GM19452 (cell line): ENCODE data around the gene COPB2.

Source experiments
- ATAC-seq: cut with Tn5 transposase; IDR thresholded peaks from one replicate; pipeline ENCODE4 v1.9.1; 2021; ENCODE audit not compliant: unreplicated experiment

Gene COPB2

GRCh38 chr3:139329364-139329850 is 60.0 kb downstream of the COPB2 start:
- peak; percentile 97 for ATAC-seq

- ATAC-seq: no peak
These were observed 61.1 kb downstream of the COPB2 start for GRCh38 chr3:139328356-139328755.

GRCh38 chr3:139327861-139328260 is 61.6 kb downstream of the COPB2 start:
- no peak for ATAC-seq

- ATAC-seq: no peak
These were observed 62.2 kb downstream of the COPB2 start for GRCh38 chr3:139327231-139327630.

- no peak for ATAC-seq
These were observed 62.7 kb downstream of the COPB2 start for GRCh38 chr3:139326707-139327106.

GRCh38 chr3:139326131-139326530 is 63.3 kb downstream of the COPB2 start:
- ATAC-seq: no peak

GRCh38 chr3:139325551-139325950 is 63.9 kb downstream of the COPB2 start:
- no peak for ATAC-seq

- no peak for ATAC-seq
These were observed 65.0 kb downstream of the COPB2 start for GRCh38 chr3:139324456-139324855.

GRCh38 chr3:139323146-139323545 is 66.3 kb downstream of the COPB2 start:
- ATAC-seq: no peak

- ATAC-seq: no peak
These were observed 67.1 kb downstream of the COPB2 start for GRCh38 chr3:139322346-139322745.

- no peak for ATAC-seq
These were observed 68.7 kb downstream of the COPB2 start for GRCh38 chr3:139320551-139321309.

- no peak for ATAC-seq
These were observed 69.7 kb downstream of the COPB2 start for GRCh38 chr3:139319428-139320402.

GRCh38 chr3:139318826-139319225 is 70.6 kb downstream of the COPB2 start:
- ATAC-seq: no peak

GRCh38 chr3:139318431-139318816 is 71.0 kb downstream of the COPB2 start:
- no peak for ATAC-seq

GRCh38 chr3:139317660-139318430 is 71.6 kb downstream of the COPB2 start:
- ATAC-seq: no peak

- no peak for ATAC-seq
These were observed 72.2 kb downstream of the COPB2 start for GRCh38 chr3:139317215-139317614.

- no peak for ATAC-seq
These were observed 75.5 kb downstream of the COPB2 start for GRCh38 chr3:139313921-139314320.

- ATAC-seq: no peak
These were observed 76.5 kb downstream of the COPB2 start for GRCh38 chr3:139312959-139313358.

- no peak for ATAC-seq
These were observed 77.0 kb downstream of the COPB2 start for GRCh38 chr3:139312416-139312815.

GRCh38 chr3:139311557-139311956 is 77.9 kb downstream of the COPB2 start:
- ATAC-seq: no peak

- no peak for ATAC-seq
These were observed 78.9 kb downstream of the COPB2 start for GRCh38 chr3:139310474-139310933.
